Measurements from ENCODE around the gene HDAC10. TPM values are rescaled to one million over a fixed set of nuclear protein-coding genes. Genes with fewer than 3 reads are reported as not detected.

The HDAC10 gene
- total RNA-seq, 2 experiments from 2014 or later: 99.1 to 111 TPM

DNA sequence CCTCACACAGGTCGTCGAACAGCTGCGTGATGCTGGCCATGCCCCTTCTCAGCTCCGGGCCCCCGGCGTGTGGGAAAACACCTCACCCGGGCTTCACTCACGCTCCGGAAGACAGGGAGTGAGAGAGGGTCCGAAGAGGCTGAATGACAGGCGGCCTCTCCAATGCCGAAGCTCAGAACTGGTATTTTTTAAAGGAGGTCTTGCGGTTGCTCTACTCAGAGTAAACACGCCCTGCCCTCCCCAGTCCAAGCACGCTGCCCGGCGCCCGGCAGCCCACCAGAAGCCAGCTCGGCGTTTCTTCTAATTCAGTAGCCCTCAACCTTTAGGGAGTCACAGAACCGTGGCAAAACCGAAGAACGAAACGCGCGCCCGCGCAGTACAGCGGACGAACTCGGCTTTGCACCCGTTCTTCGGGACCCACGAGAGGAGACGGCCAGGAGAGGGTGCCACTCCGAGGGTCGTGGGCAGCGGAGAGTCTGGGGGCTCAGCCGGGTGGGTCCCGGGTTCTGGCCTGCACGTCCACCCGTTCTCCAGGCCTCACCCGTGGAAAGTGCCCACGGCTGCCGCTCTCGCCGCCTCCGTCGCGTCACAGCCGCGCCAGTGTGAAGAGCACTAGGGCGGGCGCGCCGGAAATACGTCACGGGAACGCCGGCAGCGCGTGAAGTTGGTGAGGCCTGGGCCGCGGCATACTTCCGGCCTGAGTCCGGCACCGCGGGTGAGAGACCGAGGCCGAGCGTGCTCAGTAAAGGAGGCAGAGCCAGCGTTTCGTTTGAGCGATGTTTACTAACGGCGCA, 6.4 kb downstream of the HDAC10 start, which contains the start of gene TUBGCP6:
TSS of gene TUBGCP6 (minus strand) at position 604 of the 794 bp plus-strand sequence. CDS start at position 40, 564 bp downstream.
- POLR2A ChIA-PET: interaction anchor here (0.7 to 2.9 kb wide), 14 partner anchors 12 to 383 kb away, joined by 3 to 14 read pairs (median 4); partner anchors contain the start of genes ARSA, PPP6R2 and SCO2
- Mint-ChIP-seq H3K4me1 (peaks cover 26% of the 10 kb centered on the region), H3K27ac (peak within 1 kb of the TSS; percentile 99), H3K27me3 (no peaks in the 10 kb centered on the region), H3K9me3 (no peaks in the 10 kb centered on the region), H3K4me3 (peak within 1 kb of the TSS; percentile 99), H3K36me3 (peaks cover 5% of the 10 kb centered on the region)
- peak; percentile 81 for ATAC-seq (ENCODE audit: low read depth)
- peak; percentile 97 for DNase-seq

GRCh38 chr22:50243685-50244419, 7.2 kb downstream of the HDAC10 start:
- no peaks in the 10 kb centered on the region for H3K9me3 Mint-ChIP-seq
- H3K4me1 Mint-ChIP-seq: peaks cover 26% of the 10 kb centered on the region
- peak; percentile 39 for ATAC-seq (ENCODE audit: low read depth)
- POLR2A ChIA-PET: interaction anchor here (0.7 to 2.9 kb wide), 14 partner anchors 12 to 384 kb away, joined by 3 to 14 read pairs (median 4); partner anchors contain the start of genes ARSA, PPP6R2 and SCO2
- peaks cover 5% of the 10 kb centered on the region for H3K36me3 Mint-ChIP-seq
- no peaks in the 10 kb centered on the region for H3K27me3 Mint-ChIP-seq
- peak overlapping the region; percentile 99 for H3K27ac Mint-ChIP-seq
- H3K4me3 Mint-ChIP-seq: peak overlapping the region; percentile 99
- no peak for DNase-seq

DNA sequence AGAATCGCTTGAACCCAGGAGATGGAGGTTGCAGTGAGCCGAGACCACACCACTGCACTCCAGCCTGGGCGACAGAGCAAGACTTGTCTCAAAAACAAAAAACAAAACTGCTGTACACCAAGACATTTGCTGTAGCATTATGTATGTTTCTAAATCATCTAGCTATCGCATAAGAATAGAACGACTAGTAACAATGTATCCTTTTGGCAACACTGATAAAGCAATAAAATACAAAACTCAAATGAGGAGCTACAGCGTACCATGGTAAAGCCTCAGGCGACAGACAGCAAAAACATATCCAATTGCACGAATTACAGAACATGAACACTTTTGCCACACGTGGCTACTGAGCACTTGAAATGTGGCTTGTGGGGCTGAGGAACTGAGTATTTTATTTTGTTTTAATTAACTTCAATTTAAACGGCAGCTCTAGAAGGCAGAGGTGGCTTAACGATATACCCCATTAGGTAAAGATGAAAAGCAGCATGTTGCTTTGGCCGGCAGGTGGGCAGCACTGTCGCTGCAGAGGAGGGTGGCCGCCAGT, 8.6 kb downstream of the HDAC10 start:
- POLR2A ChIA-PET: interaction anchor here (0.6 to 2.9 kb wide), 5 partner anchors 8 to 378 kb away, joined by 3 to 14 read pairs (median 5); partner anchors contain the start of genes HDAC10 and SCO2
- H3K27ac Mint-ChIP-seq: peak overlapping the region; percentile 34
- H3K4me3 Mint-ChIP-seq: peak overlapping the region; percentile 99
- no peak for ATAC-seq (ENCODE audit: low read depth)
- peaks cover 24% of the 10 kb centered on the region for H3K4me1 Mint-ChIP-seq
- DNase-seq: no peak
- H3K36me3 Mint-ChIP-seq: peaks cover 3% of the 10 kb centered on the region
- no peaks in the 10 kb centered on the region for H3K27me3 Mint-ChIP-seq
- H3K9me3 Mint-ChIP-seq: no peaks in the 10 kb centered on the region

GRCh38 chr22:50238755-50239154, 12.3 kb downstream of the HDAC10 start:
- no peaks in the 10 kb centered on the region for H3K27me3 Mint-ChIP-seq
- peaks cover 18% of the 10 kb centered on the region for H3K36me3 Mint-ChIP-seq
- POLR2A ChIA-PET: no interaction called here
- DNase-seq (no peak), ATAC-seq (ENCODE audit: low read depth) (no peak)
- no peaks in the 10 kb centered on the region for H3K9me3 Mint-ChIP-seq
- peaks cover 23% of the 10 kb centered on the region for H3K4me1 Mint-ChIP-seq
- H3K27ac Mint-ChIP-seq: no peak overlapping the region
- H3K4me3 Mint-ChIP-seq: no peak overlapping the region

DNA sequence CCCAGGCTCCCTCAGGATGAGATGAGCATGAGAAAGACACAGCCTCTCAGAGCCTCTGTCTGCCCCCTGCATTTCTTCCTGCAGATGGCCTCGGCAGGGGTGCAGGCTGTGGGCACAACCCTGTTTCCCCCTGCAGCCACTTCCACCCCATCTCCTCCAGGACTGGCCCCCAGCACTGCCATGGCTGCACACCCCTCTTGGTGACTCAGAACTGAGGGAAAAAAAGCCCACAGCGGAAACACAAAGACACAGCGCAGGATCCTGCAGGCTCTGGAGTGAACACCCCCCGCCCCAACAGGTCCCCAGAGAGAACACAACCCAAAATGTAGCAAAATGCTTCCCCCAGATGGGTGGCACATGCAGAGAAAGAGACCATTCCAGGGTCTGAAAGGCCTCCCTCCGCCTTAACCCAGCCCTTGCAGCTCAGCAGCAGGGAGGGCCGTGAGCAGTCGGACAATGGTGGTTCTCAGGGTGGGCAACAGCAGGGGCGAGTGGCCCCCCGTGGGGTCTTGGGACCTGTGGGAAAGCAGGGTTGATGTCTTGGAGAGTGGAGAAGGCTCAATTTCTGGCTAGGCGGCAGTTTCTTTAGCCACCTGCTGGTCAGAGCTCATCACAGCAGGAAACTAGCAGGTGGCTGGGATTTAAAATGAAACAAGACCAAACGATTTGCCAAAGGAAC, 14.2 kb downstream of the HDAC10 start:
- no peak overlapping the region for H3K27ac Mint-ChIP-seq
- ATAC-seq (ENCODE audit: low read depth): no peak
- H3K27me3 Mint-ChIP-seq: no peaks in the 10 kb centered on the region
- DNase-seq: no peak
- H3K4me3 Mint-ChIP-seq: no peak overlapping the region
- peaks cover 12% of the 10 kb centered on the region for H3K4me1 Mint-ChIP-seq
- POLR2A ChIA-PET: no interaction called here
- H3K9me3 Mint-ChIP-seq: no peaks in the 10 kb centered on the region
- H3K36me3 Mint-ChIP-seq: peaks cover 18% of the 10 kb centered on the region

- Mint-ChIP-seq H3K36me3 (peaks cover 21% of the 10 kb centered on the region), H3K9me3 (no peaks in the 10 kb centered on the region), H3K27ac (no peak overlapping the region), H3K4me1 (peaks cover 3% of the 10 kb centered on the region), H3K4me3 (no peak overlapping the region), H3K27me3 (no peaks in the 10 kb centered on the region)
- no peak for ATAC-seq (ENCODE audit: low read depth)
- DNase-seq: no peak
- POLR2A ChIA-PET: no interaction called here
These were observed 17.8 kb downstream of the HDAC10 start for GRCh38 chr22:50233223-50233622.

GRCh38 chr22:50232481-50233151, 18.4 kb downstream of the HDAC10 start:
- ATAC-seq (ENCODE audit: low read depth) (no peak), DNase-seq (no peak)
- H3K4me1 Mint-ChIP-seq: peaks cover 3% of the 10 kb centered on the region
- H3K36me3 Mint-ChIP-seq: peaks cover 21% of the 10 kb centered on the region
- no peak overlapping the region for H3K27ac Mint-ChIP-seq
- POLR2A ChIA-PET: no interaction called here
- H3K9me3 Mint-ChIP-seq: no peaks in the 10 kb centered on the region
- no peak overlapping the region for H3K4me3 Mint-ChIP-seq
- no peaks in the 10 kb centered on the region for H3K27me3 Mint-ChIP-seq

- Mint-ChIP-seq H3K36me3 (peaks cover 9% of the 10 kb centered on the region), H3K9me3 (no peaks in the 10 kb centered on the region), H3K4me1 (no peaks in the 10 kb centered on the region), H3K4me3 (no peak overlapping the region), H3K27ac (no peak overlapping the region), H3K27me3 (no peaks in the 10 kb centered on the region)
- POLR2A ChIA-PET: no interaction called here
- no peak for DNase-seq
- no peak for ATAC-seq (ENCODE audit: low read depth)
These were observed 21.7 kb downstream of the HDAC10 start for GRCh38 chr22:50229370-50229769.

DNA sequence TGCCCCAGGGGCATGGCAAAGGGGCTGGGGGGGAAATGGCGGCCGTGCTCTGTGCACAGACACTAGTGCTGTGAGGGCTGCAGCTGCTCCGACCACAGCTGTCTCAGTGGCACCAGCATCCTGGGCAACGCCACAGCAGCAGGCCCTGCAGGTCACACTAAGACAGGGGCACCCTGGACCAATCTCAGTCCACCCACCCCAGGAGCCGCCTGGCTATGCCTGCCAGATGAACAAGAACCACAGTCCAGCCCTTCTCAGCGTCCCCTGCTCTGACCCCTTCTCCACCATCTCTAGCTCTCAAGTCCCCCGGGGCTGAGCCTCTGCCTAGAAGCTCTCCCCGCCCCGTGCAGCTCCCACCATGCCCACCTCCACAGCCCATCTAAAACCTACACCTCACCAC, 22.7 kb downstream of the HDAC10 start:
- POLR2A ChIA-PET: no interaction called here
- ATAC-seq (ENCODE audit: low read depth): no peak
- no peak for DNase-seq
- H3K27me3 Mint-ChIP-seq: no peaks in the 10 kb centered on the region
- peak overlapping the region; percentile 67 for H3K27ac Mint-ChIP-seq
- peaks cover 3% of the 10 kb centered on the region for H3K36me3 Mint-ChIP-seq
- no peaks in the 10 kb centered on the region for H3K9me3 Mint-ChIP-seq
- H3K4me3 Mint-ChIP-seq: no peak overlapping the region
- H3K4me1 Mint-ChIP-seq: no peaks in the 10 kb centered on the region

- Mint-ChIP-seq H3K27me3 (no peaks in the 10 kb centered on the region), H3K4me3 (no peak overlapping the region), H3K36me3 (peaks cover 6% of the 10 kb centered on the region), H3K27ac (no peak overlapping the region), H3K9me3 (no peaks in the 10 kb centered on the region), H3K4me1 (no peaks in the 10 kb centered on the region)
- POLR2A ChIA-PET: no interaction called here
- ATAC-seq (ENCODE audit: low read depth) (no peak), DNase-seq (no peak)
These were observed 23.4 kb downstream of the HDAC10 start for GRCh38 chr22:50227579-50228215.

- no peak overlapping the region for H3K27ac Mint-ChIP-seq
- POLR2A ChIA-PET: no interaction called here
- no peak for DNase-seq
- no peaks in the 10 kb centered on the region for H3K9me3 Mint-ChIP-seq
- ATAC-seq (ENCODE audit: low read depth): no peak
- peaks cover 6% of the 10 kb centered on the region for H3K36me3 Mint-ChIP-seq
- no peaks in the 10 kb centered on the region for H3K4me1 Mint-ChIP-seq
- H3K4me3 Mint-ChIP-seq: no peak overlapping the region
- H3K27me3 Mint-ChIP-seq: no peaks in the 10 kb centered on the region
These were observed 24.2 kb downstream of the HDAC10 start for GRCh38 chr22:50226875-50227165.

DNA sequence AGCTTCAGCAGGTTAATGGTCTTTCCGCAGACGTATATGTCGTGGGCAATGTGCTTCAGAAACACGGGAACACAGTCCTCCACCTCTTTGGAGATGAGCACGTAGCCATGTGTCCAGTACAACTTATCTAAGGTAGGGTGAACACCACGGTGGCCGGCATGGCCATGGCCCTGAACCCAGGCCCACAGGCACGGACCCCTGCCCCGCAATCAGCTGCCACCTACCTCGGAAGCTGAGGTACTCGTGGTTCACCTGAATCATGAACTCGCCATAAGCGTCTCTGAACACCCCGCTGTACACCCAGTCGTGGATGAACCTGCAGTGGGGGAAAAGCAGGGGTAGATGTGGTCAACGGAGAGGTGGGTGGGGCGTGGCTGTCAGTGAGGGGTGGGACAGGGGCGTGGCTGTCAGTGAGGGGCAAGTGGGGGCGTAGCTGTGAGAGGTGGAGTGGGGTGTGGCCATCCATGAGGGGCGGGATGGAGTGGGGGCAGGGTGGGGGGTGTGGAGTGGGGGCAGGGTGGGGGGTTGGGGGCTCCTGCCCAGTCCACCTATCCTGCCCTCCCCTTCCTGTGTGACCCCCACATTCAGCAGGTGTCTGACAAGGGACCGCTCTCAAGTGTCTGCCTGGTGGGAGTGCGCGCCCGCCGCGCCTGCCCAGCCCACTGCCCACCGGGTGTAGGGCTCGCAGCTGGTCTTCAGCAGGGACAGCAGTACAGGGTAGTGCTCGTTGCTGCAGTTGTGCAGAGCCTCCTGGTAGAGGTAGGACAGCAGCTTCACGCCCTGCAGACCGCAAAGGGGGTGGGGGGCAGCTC, 24.8 kb downstream of the HDAC10 start:
- H3K27ac Mint-ChIP-seq: no peak overlapping the region
- ATAC-seq (ENCODE audit: low read depth) (no peak), DNase-seq (no peak)
- H3K27me3 Mint-ChIP-seq: no peaks in the 10 kb centered on the region
- no peak overlapping the region for H3K4me3 Mint-ChIP-seq
- POLR2A ChIA-PET: no interaction called here
- H3K4me1 Mint-ChIP-seq: no peaks in the 10 kb centered on the region
- H3K36me3 Mint-ChIP-seq: peaks cover 6% of the 10 kb centered on the region
- no peaks in the 10 kb centered on the region for H3K9me3 Mint-ChIP-seq

Data from activated naive CD8-positive, alpha-beta T cell treated with anti-CD3 and anti-CD28 coated beads, Interleukin-2, amount 10 ng/mL, durations not matched to agents 7 days and 5 days (primary cell).